Activated CD4-positive, CD25-positive, alpha-beta regulatory T cell (primary cell): ENCODE measurements around the gene SDHAF2.
"Not testable (repeated sequence)": the region's sequence is repeated elsewhere in the genome, so short reads cannot be mapped to it uniquely, and the experiment has no call there.

Source experiments
- DNase-seq, 4 experiments: peaks; one replicate each; lab custom pipeline; 2025; lab: John Stamatoyannopoulos, UW

Gene SDHAF2

DNA sequence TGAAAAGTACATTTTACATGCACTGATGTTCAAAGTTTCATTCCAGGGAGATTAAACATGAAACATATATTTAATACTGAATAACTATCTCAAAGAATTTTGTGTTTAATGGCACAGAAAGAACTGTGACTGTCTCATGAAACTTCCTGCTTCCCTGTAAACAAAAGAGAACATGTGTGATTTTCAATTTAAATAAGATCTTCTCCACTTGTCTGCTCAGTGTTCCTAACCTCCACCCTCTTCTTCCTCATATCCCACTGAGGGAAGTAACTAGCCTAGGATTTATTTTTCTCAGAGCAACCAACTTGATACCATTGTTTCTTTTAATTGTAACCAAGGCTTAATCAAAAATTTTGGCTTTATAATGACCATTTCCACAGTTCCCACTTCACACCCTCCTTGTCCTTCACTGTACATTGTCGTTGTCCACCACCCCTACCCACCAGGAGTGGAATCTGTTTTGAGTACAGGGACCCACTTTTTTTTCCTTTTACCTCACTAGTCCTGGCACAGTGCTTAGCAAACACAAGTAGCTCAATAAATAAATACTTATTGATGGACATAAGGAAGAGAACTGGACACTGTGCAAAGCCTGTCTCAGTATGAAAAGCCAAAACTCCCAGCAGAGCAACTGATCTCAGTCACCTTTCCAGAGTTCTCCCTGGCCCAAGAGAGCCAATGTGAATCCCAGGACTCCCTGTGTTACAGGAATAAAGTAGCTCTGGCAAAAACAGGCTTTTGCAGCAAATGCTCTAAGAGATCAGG, 4.4 kb upstream of the SDHAF2 start:
- DNase-seq: no peak

DNA sequence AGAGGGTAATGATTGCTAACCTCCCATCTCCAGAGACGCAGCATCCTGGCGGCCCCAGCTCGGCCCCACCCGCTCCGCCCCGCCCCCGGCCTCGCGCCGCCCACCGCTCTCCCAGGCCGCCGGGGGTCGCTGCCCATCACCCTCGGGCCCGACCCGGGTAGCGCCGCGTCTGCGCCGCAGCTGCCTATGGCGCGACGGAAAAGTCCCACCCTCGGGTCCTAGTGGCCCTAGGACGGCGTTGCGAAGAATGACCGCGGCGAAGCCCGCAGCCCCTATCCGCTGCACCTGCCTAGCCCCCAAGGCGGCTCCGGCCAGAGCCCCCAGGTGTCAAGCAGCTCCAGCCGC, 606 bp upstream of the SDHAF2 start:
- peak; percentile 42 to 63 (median 49) for DNase-seq

DNA sequence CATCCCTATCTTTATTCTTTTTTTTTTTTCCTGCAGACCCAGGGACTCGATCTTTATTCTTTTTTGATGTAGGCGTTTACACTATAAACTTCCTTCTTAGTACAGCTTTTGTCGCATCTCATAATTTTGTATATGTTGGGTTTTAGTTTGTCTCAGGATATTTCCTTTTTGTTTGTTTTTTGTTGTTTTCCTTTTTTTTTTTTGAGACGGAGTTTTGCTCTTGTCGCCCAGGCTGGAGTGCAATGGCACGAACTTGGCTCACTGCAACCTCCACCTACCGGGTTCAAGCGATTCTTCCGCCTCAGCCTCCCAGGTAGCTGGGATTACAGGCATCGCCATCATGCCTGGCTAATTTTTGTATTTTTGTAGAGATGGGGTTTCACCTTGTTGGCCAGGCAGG, 915 bp downstream of the SDHAF2 start:
- not testable (repeated sequence) for DNase-seq

DNA sequence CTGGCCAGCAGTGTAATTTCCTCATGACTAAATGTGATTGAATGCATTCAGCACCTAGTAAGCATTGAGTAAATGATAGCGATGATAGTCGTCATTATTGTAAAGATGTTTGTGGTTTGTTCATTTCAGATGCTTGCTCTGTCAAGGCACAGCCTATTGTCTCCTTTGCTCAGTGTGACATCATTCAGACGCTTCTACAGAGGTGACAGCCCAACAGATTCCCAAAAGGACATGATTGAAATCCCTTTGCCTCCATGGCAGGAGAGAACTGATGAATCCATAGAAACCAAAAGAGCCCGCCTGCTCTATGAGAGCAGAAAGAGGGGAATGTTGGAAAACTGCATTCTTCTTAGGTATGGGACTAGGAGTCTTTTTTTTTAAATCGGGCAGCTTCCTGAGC, 7.6 kb downstream of the SDHAF2 start:
- DNase-seq: no peak

DNA sequence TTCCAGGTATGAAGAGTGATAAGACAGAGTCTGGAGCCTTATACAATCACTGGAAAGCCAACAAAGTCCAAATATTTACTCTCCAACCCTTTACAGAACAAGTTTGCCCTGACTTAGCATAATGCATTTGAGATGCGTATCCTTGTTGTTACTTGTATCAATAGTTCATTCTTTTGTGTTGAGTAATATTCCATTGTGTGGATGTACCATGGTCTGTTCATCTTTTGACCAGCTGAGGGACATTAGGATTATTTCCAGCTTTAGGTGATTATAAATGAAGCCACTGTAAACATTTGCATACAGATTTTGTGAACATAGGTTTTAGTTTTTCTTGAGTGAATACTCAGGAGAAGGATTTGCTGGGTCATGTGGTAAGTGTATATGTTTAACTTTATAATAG, 9.7 kb downstream of the SDHAF2 start:
- no peak for DNase-seq

DNA sequence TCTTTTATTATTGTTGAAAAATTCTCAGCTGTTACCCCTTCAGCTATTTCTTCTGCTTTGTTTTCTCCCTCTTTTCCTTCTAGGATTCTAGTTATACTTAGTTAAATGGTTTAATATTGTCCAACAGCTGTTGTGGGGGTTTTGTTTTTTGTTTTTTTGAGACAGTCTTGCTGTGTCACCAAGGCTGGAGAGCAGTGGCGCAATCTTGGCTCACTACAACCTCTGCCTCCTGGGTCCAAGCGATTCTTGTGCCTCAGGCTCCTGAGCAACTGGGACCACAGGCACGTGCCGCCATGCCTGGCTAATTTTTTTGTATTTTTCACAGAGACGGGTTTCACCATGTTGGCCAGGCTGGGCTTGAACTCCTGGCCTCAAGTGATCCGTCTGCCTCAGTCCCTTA, 12.7 kb downstream of the SDHAF2 start:
- DNase-seq: no peak

DNA sequence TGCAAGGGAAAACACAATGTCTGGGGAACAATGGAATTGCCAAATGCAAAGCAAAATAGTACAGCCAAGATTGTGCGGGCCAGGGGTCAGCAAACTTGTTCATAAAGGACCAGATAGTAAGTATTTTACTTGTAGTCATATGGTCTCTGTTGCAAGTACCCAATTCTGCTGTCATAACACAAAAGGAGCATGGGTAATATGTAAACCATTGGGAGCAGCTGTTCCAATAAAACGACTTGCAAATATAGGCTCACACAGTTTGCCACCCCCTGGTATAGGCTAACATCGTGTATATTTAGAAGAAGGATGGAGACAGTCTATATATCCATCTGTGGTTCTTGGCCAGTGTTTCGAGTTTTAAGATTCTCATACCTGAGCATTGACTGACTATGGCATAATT, 15.6 kb downstream of the SDHAF2 start:
- DNase-seq: no peak

DNA sequence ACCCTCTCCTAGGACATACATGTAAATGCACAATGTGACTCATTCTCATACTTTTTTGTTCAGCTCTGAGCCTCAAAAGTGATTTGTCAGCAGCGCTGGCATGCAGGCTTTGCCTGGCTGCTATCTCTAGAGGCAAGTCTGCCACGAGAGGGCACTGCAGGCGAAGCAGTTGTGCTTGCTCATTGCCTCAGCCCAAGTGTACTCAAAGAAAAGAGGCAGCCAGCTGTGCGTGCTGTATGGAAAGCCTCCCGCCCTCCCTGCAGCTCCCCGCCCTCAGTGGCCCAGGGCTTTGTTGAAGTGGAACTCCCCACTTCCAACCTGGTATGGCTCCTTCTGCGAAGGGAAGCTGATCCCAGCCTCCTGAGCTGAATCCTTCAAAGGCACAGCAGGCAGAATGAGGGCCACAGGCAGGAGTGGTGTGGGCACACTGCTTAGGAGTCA, 16.3 kb downstream of the SDHAF2 start:
- DNase-seq: peak; percentile 41 to 69 (median 52)

DNA sequence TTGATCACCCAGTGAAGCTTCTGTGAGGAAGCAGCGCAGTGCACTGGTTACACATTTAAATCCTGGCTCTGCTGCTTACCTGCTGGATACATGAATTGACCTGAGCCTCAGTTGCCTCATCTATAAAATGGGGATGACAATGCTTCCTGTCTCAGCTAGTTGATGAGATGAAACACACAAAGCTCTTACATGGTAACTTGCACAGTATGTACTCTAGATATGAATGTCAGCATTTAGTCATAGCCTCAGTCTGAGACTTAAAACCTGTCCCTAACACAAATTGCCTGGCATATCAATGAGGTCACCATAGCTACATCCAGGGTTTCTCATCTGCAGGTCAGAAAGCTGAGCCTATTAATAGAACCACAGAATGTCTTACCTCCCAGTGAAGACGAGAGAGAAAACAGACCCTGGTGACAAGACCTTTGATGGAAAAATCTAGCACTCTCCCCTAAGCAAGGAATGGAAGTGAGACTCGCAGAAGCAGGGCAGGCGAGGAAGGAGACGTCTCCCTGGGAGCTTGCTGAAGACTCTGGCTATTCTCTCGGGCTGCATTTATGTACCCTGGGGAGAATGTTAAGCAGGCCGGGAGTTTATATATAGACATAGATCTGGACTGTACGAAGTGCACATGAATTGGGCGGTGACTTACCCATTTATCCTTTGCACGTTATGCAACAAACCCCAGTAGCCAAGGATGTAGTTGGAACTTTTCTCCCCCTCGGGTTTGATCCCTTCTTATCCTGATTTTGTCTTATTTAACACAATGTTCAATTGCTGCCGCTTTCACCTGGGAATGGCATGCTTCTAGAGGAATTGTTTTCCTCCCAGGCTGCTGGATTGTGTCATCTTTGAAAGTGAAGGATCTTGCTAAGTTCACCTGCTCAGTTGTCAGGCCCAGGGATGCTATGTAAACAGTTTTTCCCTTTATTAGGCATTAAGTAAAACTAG, 18.0 kb downstream of the SDHAF2 start:
- DNase-seq: no peak

DNA sequence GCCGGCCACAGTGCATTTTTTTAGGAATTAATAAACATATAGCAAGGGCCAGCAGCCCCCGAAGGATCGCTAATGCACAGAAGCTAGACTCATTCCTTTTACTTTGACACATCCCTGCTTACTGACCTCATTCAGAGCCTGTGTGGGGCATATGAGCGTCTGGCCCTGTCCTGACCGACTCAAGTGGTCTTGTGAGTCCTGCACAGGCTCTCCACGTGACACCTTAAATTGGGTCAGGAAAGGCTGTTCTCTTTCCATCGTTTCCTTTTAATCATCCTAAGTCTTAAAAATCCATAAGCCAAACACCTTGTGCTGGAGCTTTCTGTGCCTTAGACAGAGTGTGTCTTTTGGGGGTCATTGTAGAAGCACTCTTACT, 18.6 kb downstream of the SDHAF2 start:
- DNase-seq: no peak

DNA sequence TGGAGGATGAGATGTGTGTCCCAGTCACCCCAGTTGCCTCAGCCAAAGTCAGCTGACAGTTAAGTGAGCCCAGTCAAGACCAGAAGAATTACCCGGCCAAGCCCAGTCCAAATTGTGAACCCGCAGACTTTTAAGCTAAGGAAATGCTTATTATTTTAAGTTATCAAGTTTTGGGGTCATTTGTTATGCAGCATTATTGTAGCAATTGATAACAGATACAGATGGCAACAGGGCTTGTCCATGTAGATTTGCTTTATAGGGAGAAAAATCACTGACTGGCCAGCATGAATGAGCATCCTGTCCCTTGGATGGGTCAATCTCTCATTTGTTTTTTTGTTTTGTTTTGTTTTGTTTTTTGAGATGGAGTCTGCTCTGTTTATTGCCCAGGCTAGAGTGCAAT, 22.9 kb downstream of the SDHAF2 start:
- no peak for DNase-seq

DNA sequence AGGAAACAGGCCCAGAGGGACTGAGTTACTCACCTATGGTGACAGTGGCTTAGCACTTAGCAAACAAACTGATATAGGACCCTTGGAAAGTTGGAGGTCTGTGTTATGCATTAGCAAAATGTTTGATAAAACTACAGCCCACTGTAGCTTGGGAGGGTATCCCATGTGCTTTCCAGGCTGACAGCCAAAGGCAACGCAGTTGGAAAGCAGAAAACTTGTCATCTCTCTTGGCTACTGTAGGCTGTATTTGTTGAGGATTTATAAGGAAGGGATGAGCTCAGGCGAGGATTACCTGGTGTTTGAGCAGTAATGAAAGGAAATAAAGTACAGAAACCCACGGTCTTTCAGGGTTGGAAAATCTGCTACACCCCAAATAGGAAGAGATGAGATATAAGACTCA, 23.8 kb downstream of the SDHAF2 start:
- no peak for DNase-seq

DNA sequence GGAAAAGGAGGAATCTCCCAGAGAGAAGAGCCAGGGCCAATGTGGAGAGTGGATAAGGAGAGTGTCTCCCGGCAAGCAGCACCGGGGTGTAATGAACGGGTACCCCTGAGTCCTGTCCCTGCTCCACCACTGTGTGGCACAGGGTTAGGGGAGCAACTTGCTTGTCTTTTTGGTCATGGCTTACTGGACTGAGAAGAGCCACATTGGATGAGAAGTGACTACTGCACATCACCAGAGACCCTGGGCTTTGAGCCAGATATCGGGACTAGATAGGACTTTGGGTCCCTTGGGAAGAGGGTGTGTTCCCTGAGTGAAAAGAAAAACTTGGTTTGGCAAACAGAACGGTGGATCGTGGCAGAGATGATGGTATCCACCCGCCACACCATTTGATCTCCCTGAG, 24.6 kb downstream of the SDHAF2 start:
- DNase-seq: no peak

DNA sequence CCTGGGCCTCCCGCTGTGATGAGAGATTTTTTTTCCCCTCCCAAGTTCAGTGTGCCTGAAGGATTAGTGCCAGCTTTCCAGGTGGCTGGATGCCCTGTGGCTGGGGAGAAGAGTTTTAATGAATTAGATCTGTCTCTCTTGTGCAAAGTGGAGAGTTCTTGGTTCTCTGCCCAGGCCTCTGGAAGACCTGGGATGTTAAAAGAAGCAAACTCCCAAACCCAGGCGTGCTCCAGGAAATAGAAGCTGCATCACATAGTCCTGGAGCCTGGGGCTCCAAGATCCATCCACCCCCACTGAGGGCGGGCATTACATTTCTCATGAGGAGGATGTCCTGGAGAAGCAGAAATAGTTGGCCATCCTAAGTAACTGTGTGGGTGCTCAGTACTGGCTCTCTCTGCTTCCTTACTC, 30.6 kb downstream of the SDHAF2 start:
- no peak for DNase-seq

DNA sequence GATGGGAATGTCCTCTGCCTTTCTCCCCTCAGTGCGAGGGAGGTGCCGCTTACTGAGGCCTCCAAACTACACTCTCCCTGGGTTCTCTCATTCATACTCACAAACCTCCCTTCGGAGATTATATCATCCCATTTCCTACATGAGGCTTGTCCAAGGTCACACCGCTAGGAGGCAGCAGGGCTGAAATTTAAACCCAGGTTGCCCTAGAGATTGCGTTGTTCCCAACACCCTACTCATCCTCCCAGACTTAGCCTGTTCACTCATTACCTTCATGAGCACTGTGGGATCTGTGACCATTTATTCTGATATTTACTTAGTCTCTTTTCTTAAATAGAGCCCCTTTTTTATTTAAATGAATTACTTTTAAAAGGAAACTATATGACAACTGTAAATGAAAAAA, 31.1 kb downstream of the SDHAF2 start:
- DNase-seq: no peak

DNA sequence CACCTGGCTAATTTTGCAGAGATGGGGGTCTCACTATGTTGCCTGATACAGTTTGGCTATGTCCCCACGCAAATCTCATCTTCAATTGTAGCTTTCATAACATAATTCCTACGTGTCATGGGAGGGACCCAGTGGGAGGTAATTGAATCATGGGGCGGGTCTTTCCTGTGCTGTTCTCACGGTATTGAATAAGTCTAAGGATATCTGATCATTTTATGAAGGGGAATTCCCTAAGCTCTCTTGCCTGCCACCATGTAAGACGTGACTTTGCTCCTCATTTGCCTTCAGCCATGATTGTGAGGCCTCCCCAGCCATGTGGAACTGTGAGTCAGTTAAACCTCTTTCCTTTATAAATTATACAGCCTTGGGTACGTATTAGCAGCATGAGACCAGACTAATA, 37.7 kb downstream of the SDHAF2 start:
- DNase-seq: not testable (repeated sequence)

DNA sequence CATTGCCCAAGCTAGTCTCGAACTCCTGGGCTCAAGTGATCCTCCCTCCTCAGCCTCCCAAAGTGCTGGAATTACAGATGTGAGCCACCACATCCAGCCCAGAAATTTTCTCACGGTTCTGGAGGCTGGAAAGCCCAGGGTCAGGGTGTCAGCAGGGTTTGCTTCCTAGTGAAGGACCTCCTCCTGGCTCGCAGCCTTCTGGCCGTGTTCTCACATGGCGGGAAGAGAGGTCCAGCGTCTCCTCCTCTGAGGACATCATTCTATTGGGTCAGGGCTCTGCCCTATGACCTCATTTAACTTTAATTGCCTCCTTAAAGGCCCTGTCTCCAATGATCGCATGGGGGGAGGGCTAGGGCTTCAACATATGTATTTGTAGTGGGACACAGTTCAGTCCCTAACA, 38.1 kb downstream of the SDHAF2 start:
- DNase-seq: no peak

DNA sequence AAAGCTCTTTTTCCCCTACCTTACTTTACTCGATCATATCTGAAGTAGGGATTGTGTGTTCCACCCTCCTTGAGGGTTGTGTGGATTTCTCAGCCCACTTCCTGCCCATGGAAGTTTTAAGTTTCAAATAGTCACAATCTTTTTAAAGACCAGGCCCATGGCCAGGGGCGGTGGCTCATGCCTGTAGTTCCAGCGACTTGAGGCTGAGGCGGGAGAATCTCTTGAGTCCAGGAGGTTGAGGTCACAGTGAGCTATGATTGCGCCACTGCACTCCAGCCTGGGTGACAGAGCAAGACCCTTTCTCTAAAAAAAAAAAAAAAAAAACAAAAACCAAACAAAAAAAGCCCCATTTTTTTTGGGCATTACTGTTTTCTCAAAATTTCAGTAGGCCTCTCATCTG, 42.4 kb downstream of the SDHAF2 start:
- DNase-seq: no peak

DNA sequence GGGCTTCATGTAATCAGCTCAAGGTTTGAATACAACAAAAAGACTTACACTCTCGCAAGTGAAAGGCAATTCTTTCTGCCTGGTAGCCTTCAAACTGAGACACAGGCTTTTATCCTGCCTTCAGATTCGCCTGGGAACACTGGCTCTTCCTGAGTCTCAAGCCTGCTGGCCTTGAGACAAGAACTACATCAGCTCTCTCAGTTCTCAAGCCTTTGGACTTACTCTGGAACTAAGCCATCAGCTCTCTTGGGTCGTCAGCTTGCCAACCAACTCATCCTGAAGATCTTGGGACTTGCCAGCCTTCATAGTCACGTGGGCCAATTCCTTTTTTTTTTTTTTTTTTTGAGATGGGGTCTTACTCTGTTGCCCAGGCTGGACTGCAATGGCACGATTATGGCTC, 42.9 kb downstream of the SDHAF2 start:
- DNase-seq: no peak

DNA sequence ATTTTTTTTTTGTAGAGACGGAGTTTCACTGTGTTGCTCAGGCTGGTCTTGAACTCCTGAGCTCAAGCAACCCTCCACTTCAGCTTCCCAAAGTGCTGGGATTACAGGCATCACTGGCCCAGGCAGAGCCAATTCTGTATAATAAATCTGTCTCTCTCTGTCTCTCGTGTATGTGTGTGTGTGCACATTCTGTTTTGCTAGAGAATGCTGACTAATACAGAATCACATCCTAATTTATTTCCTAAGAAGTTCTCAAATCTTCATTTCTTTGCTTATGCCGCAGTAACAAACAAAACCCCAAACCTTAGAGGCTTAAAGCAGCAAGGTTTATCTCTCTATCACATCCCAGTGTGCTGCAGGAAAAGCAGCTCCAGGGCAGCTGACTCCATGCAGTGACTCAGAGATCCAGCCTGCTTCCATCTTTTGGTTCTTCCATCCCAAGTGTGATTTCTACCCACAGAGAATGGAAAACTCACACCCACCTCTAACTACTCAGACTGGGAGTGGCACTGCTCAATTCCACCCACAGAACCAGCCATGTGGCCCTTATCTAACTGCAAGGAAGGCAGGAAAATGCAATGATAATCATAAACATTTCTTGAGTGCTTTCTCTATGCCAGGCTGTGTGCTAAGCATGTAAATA, 43.6 kb downstream of the SDHAF2 start:
- no peak for DNase-seq

DNA sequence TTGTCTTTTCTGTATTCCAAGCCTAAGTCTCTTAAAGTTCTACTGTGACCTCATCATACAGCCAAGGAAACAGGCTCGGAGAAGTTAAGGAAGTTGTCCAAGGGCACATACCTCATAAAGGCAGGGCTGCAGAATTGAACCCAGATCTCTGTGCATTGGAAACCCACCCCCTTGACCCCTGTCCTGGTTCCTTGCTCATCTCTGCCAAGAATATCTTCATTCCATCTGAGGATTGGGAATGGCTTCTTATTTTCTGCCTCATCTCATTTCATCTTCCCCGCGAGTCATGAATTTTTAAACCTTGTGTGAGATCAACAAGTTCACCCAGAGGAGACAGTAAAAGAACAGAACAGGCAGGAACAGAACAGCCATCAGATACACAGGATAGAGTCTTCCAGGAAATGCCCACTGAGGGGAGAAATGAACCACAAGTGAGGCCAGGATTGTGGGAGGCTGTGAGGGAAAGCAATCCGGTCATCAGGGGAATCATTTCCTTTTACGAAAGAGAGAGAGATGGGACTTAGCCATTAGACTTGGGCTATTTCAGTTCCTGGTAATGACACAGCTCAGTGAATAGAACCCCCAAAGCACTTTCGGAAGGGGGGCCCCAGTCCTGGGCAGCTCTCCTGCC, 44.2 kb downstream of the SDHAF2 start:
- DNase-seq: no peak

DNA sequence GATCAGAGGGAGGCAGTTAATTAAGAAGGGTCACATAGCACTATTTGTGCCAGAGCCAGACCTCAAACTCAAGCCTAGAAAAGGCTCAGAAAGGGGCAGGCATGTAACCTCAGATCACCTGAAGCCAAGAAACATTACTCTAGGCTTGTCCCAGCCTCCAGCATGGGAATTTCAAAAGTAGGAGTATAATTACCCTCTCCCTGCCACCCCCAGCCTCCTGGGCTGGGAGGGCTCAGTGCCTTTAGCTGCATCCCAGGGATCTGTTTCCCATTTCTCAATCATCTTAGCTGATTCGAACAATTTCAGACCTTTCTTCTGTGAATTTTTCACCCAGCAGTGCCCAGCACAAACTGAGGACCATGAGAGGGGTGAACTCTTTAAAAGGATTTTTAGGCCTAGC, 45.5 kb downstream of the SDHAF2 start:
- no peak for DNase-seq
